Activated CD4-positive, CD25-positive, alpha-beta regulatory T cell treated with anti-CD3 and anti-CD28 coated beads, Interleukin-2, amount 50 U/mL, for 16 hours (primary cell): ENCODE data around the gene PLCL1.

Source experiments
- DNase-seq: peaks from one replicate; pipeline ENCODE4 v3.0.0-alpha.2; 2020; ENCODE audit warnings: low read depth, low spot score

Gene PLCL1

GRCh38 chr2:198056836-198057235 is 252.4 kb downstream of the PLCL1 start:
- no peak for DNase-seq

GRCh38 chr2:198059800-198060199 is 255.4 kb downstream of the PLCL1 start:
- no peak for DNase-seq

GRCh38 chr2:198060277-198060676 is 255.9 kb downstream of the PLCL1 start:
- no peak for DNase-seq

- DNase-seq: no peak
Measured at GRCh38 chr2:198062826-198063225, 258.4 kb downstream of the PLCL1 start.

GRCh38 chr2:198063242-198063641 is 258.8 kb downstream of the PLCL1 start:
- no peak for DNase-seq

- no peak for DNase-seq
Measured at GRCh38 chr2:198065322-198065721, 260.9 kb downstream of the PLCL1 start.

GRCh38 chr2:198066597-198066996 is 262.2 kb downstream of the PLCL1 start:
- no peak for DNase-seq

GRCh38 chr2:198072655-198073054 is 268.3 kb downstream of the PLCL1 start:
- DNase-seq: no peak

GRCh38 chr2:198073253-198073652 is 268.9 kb downstream of the PLCL1 start:
- DNase-seq: no peak

GRCh38 chr2:198077477-198077876 is 273.1 kb downstream of the PLCL1 start:
- DNase-seq: no peak

- DNase-seq: no peak
Measured at GRCh38 chr2:198080879-198081765, 276.7 kb downstream of the PLCL1 start.

- no peak for DNase-seq
Measured at GRCh38 chr2:198084156-198084555, 279.8 kb downstream of the PLCL1 start.

- DNase-seq: no peak
Measured at GRCh38 chr2:198096002-198096401, 291.6 kb downstream of the PLCL1 start.

GRCh38 chr2:198096965-198097364 is 292.6 kb downstream of the PLCL1 start:
- DNase-seq: no peak

GRCh38 chr2:198097630-198098029 is 293.2 kb downstream of the PLCL1 start:
- no peak for DNase-seq

GRCh38 chr2:198098386-198098785 is 294.0 kb downstream of the PLCL1 start:
- DNase-seq: no peak

- DNase-seq: no peak
Measured at GRCh38 chr2:198098918-198099317, 294.5 kb downstream of the PLCL1 start.

- DNase-seq: no peak
Measured at GRCh38 chr2:198100346-198100745, 296.0 kb downstream of the PLCL1 start.

- no peak for DNase-seq
Measured at GRCh38 chr2:198101688-198102087, 297.3 kb downstream of the PLCL1 start.

- no peak for DNase-seq
Measured at GRCh38 chr2:198102120-198102519, 297.7 kb downstream of the PLCL1 start.

- DNase-seq: no peak
Measured at GRCh38 chr2:198102856-198103255, 298.5 kb downstream of the PLCL1 start.

- no peak for DNase-seq
Measured at GRCh38 chr2:198106621-198107385, 302.4 kb downstream of the PLCL1 start.

- DNase-seq: no peak
Measured at GRCh38 chr2:198113316-198113715, 308.9 kb downstream of the PLCL1 start.
